Measurements from ENCODE around the gene DOC2B. TPM values are rescaled to one million over a fixed set of nuclear protein-coding genes. Genes with fewer than 3 reads are reported as not detected.
"Not testable (repeated sequence)": the region's sequence is repeated elsewhere in the genome, so short reads cannot be mapped to it uniquely, and the experiment has no call there.

DOC2B gene
- total RNA-seq, 2 experiments from 2014 or later = 0.06 to 0.08 TPM

DNA sequence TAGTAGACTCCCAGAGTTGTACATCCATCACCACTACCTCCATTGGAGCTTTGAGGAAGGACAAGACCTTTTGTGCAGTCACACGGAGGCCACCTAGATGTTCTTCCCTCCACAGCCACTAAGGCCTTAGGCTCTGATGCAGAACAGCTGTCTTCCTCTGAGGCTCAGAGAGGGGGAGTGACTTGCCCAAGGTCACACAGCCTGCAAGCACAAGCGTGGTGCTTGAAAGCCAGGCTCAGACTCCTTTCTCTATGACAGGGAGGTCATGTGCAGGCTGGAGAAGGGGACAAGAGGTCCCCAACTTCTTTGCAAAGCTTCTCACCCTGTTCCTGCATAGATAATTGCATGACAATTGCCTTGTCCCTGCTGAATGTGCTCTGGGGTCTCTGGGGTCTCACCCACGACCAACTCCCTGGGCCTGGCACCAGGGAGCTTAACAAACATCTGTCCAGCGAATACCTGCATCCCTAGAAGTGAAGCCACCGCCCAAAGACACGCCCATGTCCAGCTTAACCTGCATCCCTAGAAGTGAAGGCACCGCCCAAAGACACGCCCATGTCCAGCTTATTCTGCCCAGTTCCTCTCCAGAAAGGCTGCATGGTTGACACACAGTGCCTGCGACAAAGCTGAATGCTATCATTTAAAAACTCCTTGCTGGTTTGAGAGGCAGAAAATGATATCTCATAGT lies 31.4 kb downstream of the DOC2B start:
- no peak overlapping the region for H3K4me3 Mint-ChIP-seq
- no peaks in the 10 kb centered on the region for H3K36me3 Mint-ChIP-seq
- H3K27ac Mint-ChIP-seq = no peak overlapping the region
- H3K27me3 Mint-ChIP-seq = no peaks in the 10 kb centered on the region
- DNase-seq = no peak
- no peaks in the 10 kb centered on the region for H3K9me3 Mint-ChIP-seq
- H3K4me1 Mint-ChIP-seq = no peaks in the 10 kb centered on the region

DNA sequence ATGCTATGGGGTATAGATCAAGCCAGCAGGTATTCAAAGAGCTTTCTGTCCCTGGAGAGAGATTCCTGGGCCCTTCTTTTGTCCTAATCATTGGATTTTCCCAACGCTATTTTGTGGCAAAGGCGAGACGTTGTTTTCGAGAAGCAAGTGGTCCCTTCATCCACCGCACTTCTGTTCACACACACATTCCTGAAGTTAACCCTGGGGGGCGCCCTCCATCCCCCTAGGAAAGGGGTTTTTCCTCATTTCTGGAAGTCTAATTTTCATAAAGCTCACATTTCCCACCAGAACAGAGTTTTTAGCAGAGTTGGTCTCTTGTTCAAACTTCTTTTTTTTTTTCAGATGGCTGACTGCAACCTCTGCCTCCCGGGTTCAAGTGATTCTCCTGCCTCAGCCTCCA lies 32.2 kb downstream of the DOC2B start:
- Mint-ChIP-seq H3K4me3 (no peak overlapping the region), H3K27ac (no peak overlapping the region), H3K27me3 (no peaks in the 10 kb centered on the region), H3K36me3 (no peaks in the 10 kb centered on the region), H3K9me3 (no peaks in the 10 kb centered on the region), H3K4me1 (no peaks in the 10 kb centered on the region)
- DNase-seq = no peak

- Mint-ChIP-seq H3K4me3 (no peak overlapping the region), H3K36me3 (no peaks in the 10 kb centered on the region), H3K27me3 (no peaks in the 10 kb centered on the region), H3K9me3 (no peaks in the 10 kb centered on the region), H3K4me1 (no peaks in the 10 kb centered on the region), H3K27ac (no peak overlapping the region)
- DNase-seq = no peak
These were observed 32.7 kb downstream of the DOC2B start for GRCh38 chr17:148757-149156.

DNA sequence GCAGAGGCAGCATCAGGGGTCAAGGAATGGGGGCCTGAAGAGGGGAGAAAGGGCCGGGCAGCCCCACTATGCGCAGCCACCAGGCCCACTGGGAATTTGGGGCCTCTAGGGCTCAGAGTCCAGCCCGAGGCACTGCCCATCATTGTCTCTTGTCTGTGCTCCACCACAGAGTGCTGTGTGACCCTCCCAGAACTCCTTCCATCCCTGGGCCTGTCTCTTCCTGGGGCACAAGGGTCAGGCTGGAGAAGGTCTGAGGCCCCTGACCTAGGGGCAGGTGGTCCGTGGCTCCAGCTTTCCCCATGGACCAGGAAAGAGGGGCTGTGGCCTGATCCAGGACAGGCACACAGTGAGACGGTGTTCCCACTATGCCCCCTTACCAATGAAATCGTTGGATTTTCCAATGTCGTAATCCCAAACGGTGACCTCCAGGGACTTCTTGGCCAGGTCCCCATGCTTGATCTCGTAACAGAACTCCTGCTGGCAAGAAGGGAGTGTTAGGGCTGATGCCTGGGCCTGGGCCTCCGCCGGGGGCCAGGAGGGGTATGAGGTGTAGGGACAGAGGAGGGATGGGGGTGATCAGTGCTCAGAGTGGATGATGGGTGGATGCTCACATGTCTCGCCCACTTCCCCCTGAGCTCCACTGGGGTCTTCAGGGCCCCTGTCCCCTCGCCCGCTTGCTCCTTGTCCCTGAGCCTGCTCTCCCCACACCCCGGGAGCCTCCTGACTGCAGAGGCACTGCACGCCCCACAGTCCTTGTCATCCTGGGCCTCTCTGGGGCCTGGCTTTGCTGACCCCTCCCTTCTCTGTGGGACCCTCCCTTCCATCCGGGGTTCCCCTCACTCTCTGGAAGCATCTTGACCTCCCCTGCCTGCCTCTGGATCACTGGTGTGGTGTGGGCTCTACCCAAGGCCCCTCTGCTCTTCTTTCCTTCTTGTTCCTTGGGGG lies 33.4 kb downstream of the DOC2B start:
- Mint-ChIP-seq H3K36me3 (no peaks in the 10 kb centered on the region), H3K27me3 (peaks cover 3% of the 10 kb centered on the region), H3K27ac (no peak overlapping the region), H3K9me3 (no peaks in the 10 kb centered on the region), H3K4me1 (no peaks in the 10 kb centered on the region), H3K4me3 (no peak overlapping the region)
- no peak for DNase-seq

DNA sequence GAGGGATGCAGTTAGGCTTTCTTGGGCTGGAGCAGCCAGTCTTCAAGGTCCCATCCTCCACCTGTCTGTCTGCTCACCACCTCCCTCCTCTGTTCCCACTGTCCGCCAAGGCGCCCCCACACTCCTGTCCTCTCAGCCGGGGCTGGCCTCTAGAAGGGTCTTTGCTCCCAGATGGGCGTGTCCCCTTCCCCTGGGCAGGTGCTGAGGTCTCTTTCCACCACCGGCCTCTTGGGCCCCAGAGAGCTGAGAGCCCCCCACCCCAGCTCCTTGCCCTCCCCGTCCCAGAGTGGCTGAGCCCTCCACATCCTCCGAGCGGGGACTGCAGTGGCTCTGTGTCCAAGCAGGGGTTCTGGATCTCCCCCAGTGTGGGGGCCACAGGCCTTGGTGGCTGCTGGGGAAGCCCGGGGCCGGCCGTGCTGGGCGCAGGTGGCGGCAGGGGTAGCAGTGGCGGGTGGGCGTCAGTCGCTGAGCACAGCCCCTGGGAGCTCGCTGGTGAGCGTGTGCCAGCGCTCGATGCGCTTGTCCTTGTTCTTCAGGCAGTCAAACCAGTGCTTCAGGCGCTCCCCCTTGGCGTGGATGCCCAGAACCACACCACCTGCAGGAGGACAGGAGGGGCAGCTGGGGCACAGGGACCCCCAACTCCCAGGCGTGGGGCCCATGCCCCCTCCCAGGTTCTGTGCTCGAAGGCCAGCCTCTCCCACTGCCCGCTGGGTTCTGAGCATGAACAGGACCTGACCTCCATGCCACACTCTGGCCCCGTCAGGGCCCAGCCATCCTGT lies 34.3 kb downstream of the DOC2B start:
- Mint-ChIP-seq H3K27me3 (peaks cover 5% of the 10 kb centered on the region), H3K36me3 (no peaks in the 10 kb centered on the region), H3K9me3 (no peaks in the 10 kb centered on the region), H3K27ac (no peak overlapping the region), H3K4me1 (no peaks in the 10 kb centered on the region), H3K4me3 (no peak overlapping the region)
- DNase-seq = no peak

GRCh38 chr17:146546-146945 lies 34.9 kb downstream of the DOC2B start:
- peaks cover 8% of the 10 kb centered on the region for H3K27me3 Mint-ChIP-seq
- no peak for DNase-seq
- H3K4me3 Mint-ChIP-seq = no peak overlapping the region
- no peaks in the 10 kb centered on the region for H3K4me1 Mint-ChIP-seq
- no peak overlapping the region for H3K27ac Mint-ChIP-seq
- no peaks in the 10 kb centered on the region for H3K36me3 Mint-ChIP-seq
- no peaks in the 10 kb centered on the region for H3K9me3 Mint-ChIP-seq

DNA sequence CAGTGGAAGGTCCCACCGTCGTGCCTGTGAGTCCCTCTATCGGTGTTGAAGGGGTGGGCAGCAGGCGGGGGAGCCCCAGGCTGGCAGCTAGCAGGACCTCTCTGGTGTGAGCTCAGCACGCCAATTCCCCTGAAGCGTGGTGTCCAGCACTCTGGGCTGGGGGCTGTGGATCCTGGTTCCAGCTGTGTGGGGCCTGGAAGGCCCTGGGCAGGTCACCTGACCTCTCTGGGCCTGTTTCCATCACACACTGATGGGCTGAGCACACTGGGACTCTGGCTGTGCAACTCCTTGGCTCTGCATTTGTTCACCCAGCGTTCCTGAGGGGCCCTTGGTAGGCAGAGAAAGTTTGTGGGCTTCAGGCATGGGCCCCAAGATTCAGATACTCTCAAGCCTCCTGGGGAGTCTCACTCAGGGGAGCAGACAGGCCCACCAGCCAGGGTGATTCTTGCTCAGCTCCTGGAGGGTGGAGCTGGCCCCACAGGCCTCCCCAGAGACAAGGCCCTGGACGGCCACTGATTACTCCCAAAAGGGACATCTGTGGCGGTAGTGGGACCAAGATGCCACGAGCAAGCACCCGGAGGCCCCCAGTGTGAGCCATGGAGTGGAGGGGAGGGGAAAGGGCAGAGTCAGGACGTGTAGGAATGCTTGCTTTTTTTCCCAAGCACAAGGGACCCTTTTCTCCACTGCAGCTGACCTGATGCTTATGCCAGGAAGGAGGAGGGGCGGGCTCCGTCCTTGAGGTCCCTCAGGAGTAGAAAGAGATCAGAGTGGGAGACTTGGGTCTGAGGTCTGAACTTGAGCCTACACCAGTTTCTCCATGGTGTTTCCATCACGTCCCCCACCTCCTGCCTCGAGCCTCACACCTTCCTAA lies 35.5 kb downstream of the DOC2B start:
- Mint-ChIP-seq H3K27ac (no peak overlapping the region), H3K4me3 (no peak overlapping the region), H3K27me3 (peaks cover 8% of the 10 kb centered on the region), H3K9me3 (no peaks in the 10 kb centered on the region), H3K4me1 (no peaks in the 10 kb centered on the region), H3K36me3 (no peaks in the 10 kb centered on the region)
- no peak for DNase-seq

- Mint-ChIP-seq H3K27me3 (peaks cover 8% of the 10 kb centered on the region), H3K9me3 (no peaks in the 10 kb centered on the region), H3K36me3 (no peaks in the 10 kb centered on the region), H3K27ac (no peak overlapping the region), H3K4me3 (no peak overlapping the region), H3K4me1 (no peaks in the 10 kb centered on the region)
- no peak for DNase-seq
These were observed 36.3 kb downstream of the DOC2B start for GRCh38 chr17:144936-145670.

- Mint-ChIP-seq H3K27me3 (peaks cover 8% of the 10 kb centered on the region), H3K4me1 (no peaks in the 10 kb centered on the region), H3K36me3 (no peaks in the 10 kb centered on the region), H3K9me3 (no peaks in the 10 kb centered on the region), H3K4me3 (no peak overlapping the region), H3K27ac (no peak overlapping the region)
- DNase-seq = peak; percentile 86
These were observed 37.6 kb downstream of the DOC2B start for GRCh38 chr17:143785-144281.

GRCh38 chr17:142876-143784 lies 38.3 kb downstream of the DOC2B start:
- Mint-ChIP-seq H3K4me3 (no peak overlapping the region), H3K4me1 (no peaks in the 10 kb centered on the region)
- no peak for DNase-seq

GRCh38 chr17:142102-142661 lies 39.3 kb downstream of the DOC2B start:
- Mint-ChIP-seq H3K36me3 (no peaks in the 10 kb centered on the region), H3K27me3 (peaks cover 8% of the 10 kb centered on the region), H3K4me3 (no peak overlapping the region), H3K9me3 (no peaks in the 10 kb centered on the region), H3K4me1 (no peaks in the 10 kb centered on the region), H3K27ac (no peak overlapping the region)
- DNase-seq = peak; percentile 61

More at GRCh38 chr17:142876-143784, 38.3 kb downstream of the DOC2B start:
- Mint-ChIP-seq H3K27ac (no peak overlapping the region), H3K9me3 (no peaks in the 10 kb centered on the region), H3K36me3 (no peaks in the 10 kb centered on the region), H3K27me3 (peaks cover 8% of the 10 kb centered on the region)

DNA sequence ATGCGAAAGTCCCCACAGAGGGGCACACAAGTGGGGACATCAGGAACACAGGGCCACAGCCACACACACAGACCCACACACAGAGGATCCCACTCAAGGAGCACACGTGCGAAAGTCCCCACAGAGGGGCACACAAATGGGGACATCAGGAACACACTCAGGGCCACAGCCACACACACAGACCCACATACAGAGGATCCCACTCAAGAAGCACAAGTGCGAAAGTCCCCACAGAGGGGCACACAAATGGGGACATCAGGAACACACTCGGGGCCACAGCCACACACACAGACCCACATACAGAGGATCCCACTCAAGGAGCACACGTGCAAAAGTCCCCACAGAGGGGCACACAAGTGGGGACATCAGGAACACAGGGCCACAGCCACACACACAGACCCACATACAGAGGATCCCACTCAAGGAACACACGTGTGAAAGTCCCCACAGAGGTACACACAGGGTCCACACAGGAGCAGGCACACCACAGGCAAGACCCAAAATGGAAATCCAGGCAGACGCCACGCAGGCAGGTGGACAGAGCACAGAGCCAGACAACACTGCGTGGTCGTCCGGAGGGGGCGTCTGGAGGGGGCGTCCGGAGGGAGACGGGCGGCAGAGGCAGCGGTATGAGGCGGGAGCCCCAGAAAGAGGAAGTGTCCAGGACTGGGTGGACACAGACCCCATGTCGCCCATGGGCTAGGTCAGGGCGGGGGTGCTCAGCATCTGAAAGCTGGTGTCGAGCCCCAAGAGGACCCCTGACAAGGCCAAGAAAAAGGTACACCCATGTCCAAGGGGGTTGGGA lies 41.8 kb downstream of the DOC2B start:
- H3K27me3 Mint-ChIP-seq, H3K36me3 Mint-ChIP-seq, H3K9me3 Mint-ChIP-seq, H3K4me1 Mint-ChIP-seq, H3K27ac Mint-ChIP-seq, DNase-seq, H3K4me3 Mint-ChIP-seq: not testable (repeated sequence)
